ENCODE data around the gene IL20RB. TPM values are rescaled to one million over a fixed set of nuclear protein-coding genes. Genes with fewer than 3 reads are reported as not detected.

IL20RB gene
- total and polyA plus RNA-seq, 2 donors (not counting 3 experiments of a cell fraction or from before 2014, with no cell fraction given) = 0.79 to 1.6 TPM

DNA sequence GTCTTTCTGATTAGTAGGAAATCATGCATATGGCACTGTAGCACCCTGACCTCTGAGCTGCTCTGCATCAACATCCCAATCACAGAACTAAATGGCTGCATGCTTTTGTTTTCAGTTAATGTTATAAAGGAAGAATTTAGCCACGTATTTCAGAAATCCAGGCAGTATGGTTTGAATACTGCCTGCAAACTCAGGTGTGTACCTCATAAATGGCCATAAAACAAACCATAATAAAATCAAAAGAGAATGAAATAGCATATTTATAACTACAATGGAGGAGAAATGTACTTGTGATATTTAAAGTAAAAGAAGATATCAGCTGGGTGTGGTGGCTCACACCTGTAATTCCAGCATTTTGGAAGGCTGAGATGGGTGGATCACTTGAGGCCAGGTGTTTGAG lies 94.5 kb downstream of the IL20RB start:
- Histone ChIP-seq H3K9me1 (replicated peaks; ENCODE audit: control insufficient read depth, extremely low read depth, insufficient read depth, low read length) (no peaks in the 10 kb centered on the region), H3K79me2 (ENCODE audit: control insufficient read depth, insufficient read depth, low read length) (no peaks in the 10 kb centered on the region), H3K9ac (replicated peaks; ENCODE audit: extremely low read depth, insufficient read depth, low read length) (no peak overlapping the region), H4K20me1 (replicated peaks; ENCODE audit: control insufficient read depth, extremely low read depth, insufficient read depth, low read length) (no peaks in the 10 kb centered on the region), H3K4me2 (ENCODE audit: insufficient read depth, low read length) (no peak overlapping the region), H3K36me3 (ENCODE audit: control insufficient read depth in 2 of 2, extremely low read depth in 1 of 2, insufficient read depth in 2 of 2, low read length in 2 of 2) (no peaks in the 10 kb centered on the region), H3K4me1 (ENCODE audit: control insufficient read depth, extremely low read depth, insufficient read depth, low read length) (no peaks in the 10 kb centered on the region), H3K27me3 (ENCODE audit: control insufficient read depth in 2 of 2, insufficient read depth in 2 of 2, low read length in 2 of 2) (peaks cover 2 to 17% of the 10 kb centered on the region in 2 experiments), H3K9me3 (replicated peaks; ENCODE audit: control insufficient read depth, insufficient read depth, low read length) (no peaks in the 10 kb centered on the region), H2AFZ (ENCODE audit: low read depth, low read length) (no peak overlapping the region), H3K4me3 (replicated peaks in 1 of 3; ENCODE audit: insufficient read depth in 1 of 3, low read depth in 1 of 3, low read length in 3 of 3) (no peak overlapping the region), H3K27ac (ENCODE audit: insufficient read depth, low read depth, low read length) (no peak overlapping the region)
- FAIRE-seq (no peak), DNase-seq (ENCODE audit: low read depth, low spot score) (no peak)
- TF ChIP-seq, protein P1, sequence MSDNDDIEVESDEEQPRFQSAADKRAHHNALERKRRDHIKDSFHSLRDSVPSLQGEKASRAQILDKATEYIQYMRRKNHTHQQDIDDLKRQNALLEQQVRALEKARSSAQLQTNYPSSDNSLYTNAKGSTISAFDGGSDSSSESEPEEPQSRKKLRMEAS (IDR thresholded peaks at IDR 0.05; ENCODE audit: insufficient read depth, insufficient read length) = no peak
- TF ChIP-seq JUN (IDR thresholded peaks at IDR 0.05; ENCODE audit: borderline replicate concordance, insufficient read depth, insufficient read length, low read depth) (no peak), POLR2AphosphoS5 (IDR thresholded peaks at IDR 0.05; ENCODE audit: insufficient read depth, low read depth, low read length) (no peak), EZH2 (IDR thresholded peaks at IDR 0.05; ENCODE audit: borderline replicate concordance, low read depth, low read length, severe bottlenecking) (no peak), GATA2 (IDR thresholded peaks at IDR 0.05; ENCODE audit: insufficient read depth, insufficient read length, low read depth, low read length) (no peak), POLR2A (IDR thresholded peaks at IDR 0.05; ENCODE audit: low read depth, low read length) (no peak), FOS (IDR thresholded peaks at IDR 0.05; ENCODE audit: borderline replicate concordance, insufficient read depth, low read length) (no peak), MYC (IDR thresholded peaks at IDR 0.05; ENCODE audit: low read depth, low read length) (no peak)
- TF ChIP-seq, protein P2, sequence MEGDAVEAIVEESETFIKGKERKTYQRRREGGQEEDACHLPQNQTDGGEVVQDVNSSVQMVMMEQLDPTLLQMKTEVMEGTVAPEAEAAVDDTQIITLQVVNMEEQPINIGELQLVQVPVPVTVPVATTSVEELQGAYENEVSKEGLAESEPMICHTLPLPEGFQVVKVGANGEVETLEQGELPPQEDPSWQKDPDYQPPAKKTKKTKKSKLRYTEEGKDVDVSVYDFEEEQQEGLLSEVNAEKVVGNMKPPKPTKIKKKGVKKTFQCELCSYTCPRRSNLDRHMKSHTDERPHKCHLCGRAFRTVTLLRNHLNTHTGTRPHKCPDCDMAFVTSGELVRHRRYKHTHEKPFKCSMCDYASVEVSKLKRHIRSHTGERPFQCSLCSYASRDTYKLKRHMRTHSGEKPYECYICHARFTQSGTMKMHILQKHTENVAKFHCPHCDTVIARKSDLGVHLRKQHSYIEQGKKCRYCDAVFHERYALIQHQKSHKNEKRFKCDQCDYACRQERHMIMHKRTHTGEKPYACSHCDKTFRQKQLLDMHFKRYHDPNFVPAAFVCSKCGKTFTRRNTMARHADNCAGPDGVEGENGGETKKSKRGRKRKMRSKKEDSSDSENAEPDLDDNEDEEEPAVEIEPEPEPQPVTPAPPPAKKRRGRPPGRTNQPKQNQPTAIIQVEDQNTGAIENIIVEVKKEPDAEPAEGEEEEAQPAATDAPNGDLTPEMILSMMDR (IDR thresholded peaks at IDR 0.05; ENCODE audit: extremely low read depth in 1 of 2, insufficient read depth in 1 of 2, low read depth in 1 of 2, low read length in 2 of 2) = no peak
- intact Hi-C loops (cut with micrococcal nuclease) (loop anchor here (1.0 kb wide), 1 partner anchor 1086 kb away; no protein-coding TSS in a partner anchor), dilution Hi-C loops (cut with MboI; ENCODE audit: extremely low pct_ligation_motif_present, low sequenced_read_pairs) (no loop called here)
- no TSS peak for BruUV-seq (replicated peaks)
- ChIA-PET POLR2A (no interaction called here), CTCF (interaction anchor here (1.0 kb wide), 1 partner anchor 893 kb away, joined by 3 read pairs; no protein-coding TSS in a partner anchor)

Other genes with a start within 250 kb of the IL20RB start
- gene STAG1, start 205.6 kb upstream of the IL20RB start, total RNA-seq = 40.6 and 42.1 TPM in 2 replicates
- 5.0 and 7.4 TPM in 2 replicates for gene STAG1, start 205.6 kb upstream of the IL20RB start, polyA plus RNA-seq
- 17.7 and 19.4 TPM in 2 replicates for gene SLC35G2, start 138.9 kb upstream of the IL20RB start, total RNA-seq
- 19.6 and 23.9 TPM in 2 replicates for gene SLC35G2, start 138.9 kb upstream of the IL20RB start, polyA plus RNA-seq
- gene NCK1, start 95.8 kb upstream of the IL20RB start, total RNA-seq = 45.1 and 52.2 TPM in 2 replicates
- gene NCK1, start 95.8 kb upstream of the IL20RB start, polyA plus RNA-seq = 13.6 and 19.3 TPM in 2 replicates

Data from endothelial cell of umbilical vein (primary cell).